PFSK-1 (cell line): ENCODE measurements around the gene CAMTA1.

Experiments used
- FOXP2 ChIP-seq: optimal IDR thresholded peaks from 2 replicates; pipeline ENCODE3; 2011; ENCODE audit warnings: borderline replicate concordance, control low read depth, inconsistent platforms; ENCODE audit not compliant: insufficient read depth; ENCODE audit errors: extremely low read length, extremely low read depth
- POLR2AphosphoS5 ChIP-seq: IDR thresholded peaks from 2 replicates; pipeline ENCODE4 v1.6.1; 2012; ENCODE audit warnings: low read depth, mild to moderate bottlenecking, control low read depth, low read length, moderate library complexity
- SIN3A ChIP-seq: IDR thresholded peaks from 2 replicates; pipeline ENCODE4 v1.6.1; 2012; ENCODE audit warnings: mild to moderate bottlenecking, low read length, moderate library complexity, borderline replicate concordance; ENCODE audit not compliant: insufficient read depth
- TAF1 ChIP-seq: IDR thresholded peaks from 2 replicates; pipeline ENCODE4 v1.6.1; 2012; ENCODE audit warnings: low read length, control low read depth, borderline replicate concordance; ENCODE audit not compliant: insufficient read depth
- TF ChIP-seq, protein P1 (sequence below), 2 experiments: IDR thresholded peaks; 2 replicates each; pipeline versions ENCODE4 v1.6.1 to v1.8.0; 2011 to 2012; ENCODE audit warnings: low read depth in 2 of 2, low read length in 2 of 2, control low read depth in 1 of 2, inconsistent platforms in 1 of 2, mild to moderate bottlenecking in 1 of 2, moderate library complexity in 1 of 2; ENCODE audit not compliant: insufficient read depth in 1 of 2

DNA sequence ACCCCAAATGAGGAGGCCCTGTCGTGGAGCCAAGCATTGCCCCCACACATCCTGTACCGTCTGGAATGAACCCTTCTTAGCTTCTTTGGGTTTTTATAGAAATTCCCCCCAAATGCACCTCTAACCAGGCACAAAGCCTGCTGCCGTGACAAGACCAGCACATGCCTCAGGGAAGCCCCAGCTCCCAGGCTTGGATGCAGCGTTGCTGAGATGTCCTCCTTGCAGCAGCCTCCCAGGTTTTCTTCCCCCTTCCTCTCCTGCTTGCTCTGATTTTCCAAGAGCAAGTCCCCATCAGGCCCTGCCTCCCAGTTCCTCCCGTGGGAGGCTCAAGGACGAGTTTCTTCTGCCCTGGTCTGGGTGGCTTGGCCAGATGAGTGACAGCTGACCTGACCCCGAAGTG is 866.8 kb downstream of the CAMTA1 start:
- no peak for TF ChIP-seq POLR2AphosphoS5
- TF ChIP-seq, protein P1, sequence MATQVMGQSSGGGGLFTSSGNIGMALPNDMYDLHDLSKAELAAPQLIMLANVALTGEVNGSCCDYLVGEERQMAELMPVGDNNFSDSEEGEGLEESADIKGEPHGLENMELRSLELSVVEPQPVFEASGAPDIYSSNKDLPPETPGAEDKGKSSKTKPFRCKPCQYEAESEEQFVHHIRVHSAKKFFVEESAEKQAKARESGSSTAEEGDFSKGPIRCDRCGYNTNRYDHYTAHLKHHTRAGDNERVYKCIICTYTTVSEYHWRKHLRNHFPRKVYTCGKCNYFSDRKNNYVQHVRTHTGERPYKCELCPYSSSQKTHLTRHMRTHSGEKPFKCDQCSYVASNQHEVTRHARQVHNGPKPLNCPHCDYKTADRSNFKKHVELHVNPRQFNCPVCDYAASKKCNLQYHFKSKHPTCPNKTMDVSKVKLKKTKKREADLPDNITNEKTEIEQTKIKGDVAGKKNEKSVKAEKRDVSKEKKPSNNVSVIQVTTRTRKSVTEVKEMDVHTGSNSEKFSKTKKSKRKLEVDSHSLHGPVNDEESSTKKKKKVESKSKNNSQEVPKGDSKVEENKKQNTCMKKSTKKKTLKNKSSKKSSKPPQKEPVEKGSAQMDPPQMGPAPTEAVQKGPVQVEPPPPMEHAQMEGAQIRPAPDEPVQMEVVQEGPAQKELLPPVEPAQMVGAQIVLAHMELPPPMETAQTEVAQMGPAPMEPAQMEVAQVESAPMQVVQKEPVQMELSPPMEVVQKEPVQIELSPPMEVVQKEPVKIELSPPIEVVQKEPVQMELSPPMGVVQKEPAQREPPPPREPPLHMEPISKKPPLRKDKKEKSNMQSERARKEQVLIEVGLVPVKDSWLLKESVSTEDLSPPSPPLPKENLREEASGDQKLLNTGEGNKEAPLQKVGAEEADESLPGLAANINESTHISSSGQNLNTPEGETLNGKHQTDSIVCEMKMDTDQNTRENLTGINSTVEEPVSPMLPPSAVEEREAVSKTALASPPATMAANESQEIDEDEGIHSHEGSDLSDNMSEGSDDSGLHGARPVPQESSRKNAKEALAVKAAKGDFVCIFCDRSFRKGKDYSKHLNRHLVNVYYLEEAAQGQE (IDR thresholded peaks at IDR 0.05; ENCODE audit: insufficient read depth in 1 of 2, low read depth in 2 of 2, low read length in 2 of 2): no peak
- TF ChIP-seq TAF1: no peak
- no peak for TF ChIP-seq SIN3A
- TF ChIP-seq FOXP2: no peak
